ENCODE data around the gene CACNA1C.

DNA sequence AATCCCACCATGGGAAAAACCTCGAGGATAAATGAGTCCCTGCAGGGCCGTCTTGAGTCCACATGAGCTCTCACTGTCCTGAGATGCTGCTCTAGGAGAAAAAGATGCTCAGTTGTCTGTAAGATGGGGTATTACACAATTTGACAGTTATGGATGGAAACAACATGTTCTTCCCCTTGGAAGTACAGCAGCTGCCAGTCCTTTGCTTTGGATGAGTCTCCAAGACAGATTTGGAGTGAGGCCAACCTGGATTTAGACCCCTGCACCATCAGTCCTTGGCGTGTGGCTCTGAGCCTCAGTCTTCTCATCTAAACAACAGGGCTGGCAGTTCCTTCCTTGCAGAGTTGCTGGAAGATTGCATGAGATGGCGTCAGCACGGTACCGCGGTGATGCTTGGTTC, 432.9 kb downstream of the CACNA1C start:
- TF ChIP-seq, protein P1, sequence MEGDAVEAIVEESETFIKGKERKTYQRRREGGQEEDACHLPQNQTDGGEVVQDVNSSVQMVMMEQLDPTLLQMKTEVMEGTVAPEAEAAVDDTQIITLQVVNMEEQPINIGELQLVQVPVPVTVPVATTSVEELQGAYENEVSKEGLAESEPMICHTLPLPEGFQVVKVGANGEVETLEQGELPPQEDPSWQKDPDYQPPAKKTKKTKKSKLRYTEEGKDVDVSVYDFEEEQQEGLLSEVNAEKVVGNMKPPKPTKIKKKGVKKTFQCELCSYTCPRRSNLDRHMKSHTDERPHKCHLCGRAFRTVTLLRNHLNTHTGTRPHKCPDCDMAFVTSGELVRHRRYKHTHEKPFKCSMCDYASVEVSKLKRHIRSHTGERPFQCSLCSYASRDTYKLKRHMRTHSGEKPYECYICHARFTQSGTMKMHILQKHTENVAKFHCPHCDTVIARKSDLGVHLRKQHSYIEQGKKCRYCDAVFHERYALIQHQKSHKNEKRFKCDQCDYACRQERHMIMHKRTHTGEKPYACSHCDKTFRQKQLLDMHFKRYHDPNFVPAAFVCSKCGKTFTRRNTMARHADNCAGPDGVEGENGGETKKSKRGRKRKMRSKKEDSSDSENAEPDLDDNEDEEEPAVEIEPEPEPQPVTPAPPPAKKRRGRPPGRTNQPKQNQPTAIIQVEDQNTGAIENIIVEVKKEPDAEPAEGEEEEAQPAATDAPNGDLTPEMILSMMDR (IDR thresholded peaks at IDR 0.05): no peak
- TF ChIP-seq EP300 (IDR thresholded peaks at IDR 0.05): no peak
- TF ChIP-seq POLR2A (IDR thresholded peaks at IDR 0.05): no peak

Measured in upper lobe of left lung (tissue), 4 donors.